Gastrocnemius medialis (tissue), 4 donors: ENCODE data around the gene EIF3F.
"Not testable (repeated sequence)": the region's sequence is repeated elsewhere in the genome, so short reads cannot be mapped to it uniquely, and the experiment has no call there.

ENCODE experiments used
- CTCF ChIP-seq, 5 experiments: fragments of 450-650 bp in 3 of 5; fragments of 200-600 bp in 2 of 5; sonication (generic) in 2 of 5; IDR thresholded peaks in 4 of 5; conservative IDR thresholded peaks in 1 of 5; 1 replicate in 4 of 5; 2 replicates in 1 of 5; pipeline ENCODE4 v1.5.1; 2016 to 2019; ENCODE audit warnings: antibody characterized with exemption in 5 of 5, mild to moderate bottlenecking in 3 of 5, moderate library complexity in 3 of 5
- POLR2A ChIP-seq, 2 donors: fragments of 450-650 bp; IDR thresholded peaks; one replicate each; pipeline ENCODE4 v1.6.1; 2017; ENCODE audit warnings: antibody characterized with exemption in 2 of 2, mild to moderate bottlenecking in 2 of 2, moderate library complexity in 2 of 2

- not testable (repeated sequence) for TF ChIP-seq CTCF (IDR thresholded peaks at IDR 0.05 in 4 of 5, conservative IDR thresholded peaks at IDR 0.05 in 1 of 5); POLR2A (IDR thresholded peaks at IDR 0.05)
These were observed 385 bp downstream of the EIF3F start for GRCh38 chr11:7987560-7987883.
